Smooth muscle cell (in vitro differentiated cells): ENCODE measurements around the gene SIRT7. TPM values are rescaled to one million over a fixed set of nuclear protein-coding genes. Genes with fewer than 3 reads are reported as not detected.
A peak's percentile ranks its signal among the peaks of the same experiment; 100 is the strongest.

Experiments
- DNase-seq: peaks from one replicate; lab custom pipeline; 2025; ENCODE audit not compliant: unreplicated experiment; lab: John Stamatoyannopoulos, UW
- H2AFZ ChIP-seq: fragments of 200-600 bp; sonication (generic); 2 replicates; pipeline ENCODE4 v1.6.0; 2016; ENCODE audit warnings: antibody characterized with exemption, low read depth, mild to moderate bottlenecking
- H3F3A ChIP-seq: fragments of 200-600 bp; sonication (generic); 2 replicates; pipeline ENCODE4 v1.6.0; 2017; ENCODE audit warnings: antibody characterized with exemption, low read depth
- H3K27ac ChIP-seq: fragments of 200-600 bp; sonication (generic); 2 replicates; pipeline ENCODE4 v1.5.1; 2016; ENCODE audit warnings: low read depth, mild to moderate bottlenecking
- H3K27me3 ChIP-seq: fragments of 200-600 bp; sonication (generic); 2 replicates; pipeline ENCODE4 v1.6.1; 2016; ENCODE audit warnings: low read depth, mild to moderate bottlenecking
- H3K36me3 ChIP-seq: fragments of 200-600 bp; sonication (generic); 2 replicates; pipeline ENCODE4 v1.5.1; 2016; ENCODE audit warnings: low read depth
- H3K4me1 ChIP-seq: fragments of 200-600 bp; sonication (generic); 2 replicates; pipeline ENCODE4 v1.5.1; 2016; ENCODE audit warnings: low read depth
- H3K4me2 ChIP-seq: fragments of 200-600 bp; sonication (generic); 2 replicates; pipeline ENCODE4 v1.6.0; 2016; ENCODE audit warnings: mild to moderate bottlenecking
- H3K4me3 ChIP-seq: fragments of 200-600 bp; sonication (generic); 2 replicates; pipeline ENCODE4 v1.5.1; 2016; ENCODE audit warnings: mild to moderate bottlenecking
- H3K79me2 ChIP-seq: fragments of 200-600 bp; sonication (generic); 2 replicates; pipeline ENCODE4 v1.6.0; 2016; ENCODE audit warnings: low read depth, mild to moderate bottlenecking
- H3K9ac ChIP-seq: fragments of 200-600 bp; sonication (generic); 2 replicates; pipeline ENCODE4 v1.6.0; 2016; ENCODE audit warnings: low read depth
- H3K9me3 ChIP-seq: fragments of 200-600 bp; sonication (generic); replicated peaks from 2 replicates; pipeline ENCODE4 v1.5.1; 2016; ENCODE audit warnings: low read depth
- H4K20me1 ChIP-seq: fragments of 200-600 bp; sonication (generic); 2 replicates; pipeline ENCODE4 v1.6.0; 2016; ENCODE audit warnings: low read depth
- WGBS: methylation state at CpG from one replicate; pipeline ENCODE4 v1.1.7; 2016; ENCODE audit warnings: low lambda C conversion rate; 5-methylcytosine and 5-hydroxymethylcytosine counted together
- polyA plus RNA-seq: library from polyadenylated mRNA; unstranded; fragments of >200 nt; fragmentation: Nextera tagmentation; extraction: Ambion mirVana; gene quantifications from 2 replicates; pipeline ENCODE4 v1.2.1, GENCODE V29; 2016
- total RNA-seq: library from RNA; depleted of rRNA; stranded (reverse); fragments of >200 nt; gene quantifications from 2 replicates; pipeline ENCODE4 v1.2.3, GENCODE V29; 2014
- TF ChIP-seq, protein P1 (sequence below): fragments of 200-600 bp; sonication (generic); IDR thresholded peaks from 2 replicates; pipeline ENCODE4 v1.5.1; 2017; ENCODE audit warnings: borderline replicate concordance, mild to moderate bottlenecking, antibody characterized with exemption; ENCODE audit not compliant: insufficient read depth, poor library complexity, severe bottlenecking

The SIRT7 gene
- total and polyA plus RNA-seq, 2 experiments from 2014 or later, result 10.1 to 19.9 TPM

GRCh38 chr17:81898885-81899284 is 19.1 kb downstream of the SIRT7 start:
- H3K4me1 ChIP-seq, result peaks cover 3% of the 10 kb centered on the region
- H3K9me3 ChIP-seq, result no peaks in the 10 kb centered on the region
- peak overlapping the region; percentile 88 for H3K27ac ChIP-seq
- DNase-seq, result no peak
- no peak overlapping the region for H3K9ac ChIP-seq
- no peaks in the 10 kb centered on the region for H3K36me3 ChIP-seq
- H3K4me2 ChIP-seq, result no peak overlapping the region
- peaks cover 5% of the 10 kb centered on the region for H3K79me2 ChIP-seq
- no peaks in the 10 kb centered on the region for H3K27me3 ChIP-seq
- TF ChIP-seq, protein P1, sequence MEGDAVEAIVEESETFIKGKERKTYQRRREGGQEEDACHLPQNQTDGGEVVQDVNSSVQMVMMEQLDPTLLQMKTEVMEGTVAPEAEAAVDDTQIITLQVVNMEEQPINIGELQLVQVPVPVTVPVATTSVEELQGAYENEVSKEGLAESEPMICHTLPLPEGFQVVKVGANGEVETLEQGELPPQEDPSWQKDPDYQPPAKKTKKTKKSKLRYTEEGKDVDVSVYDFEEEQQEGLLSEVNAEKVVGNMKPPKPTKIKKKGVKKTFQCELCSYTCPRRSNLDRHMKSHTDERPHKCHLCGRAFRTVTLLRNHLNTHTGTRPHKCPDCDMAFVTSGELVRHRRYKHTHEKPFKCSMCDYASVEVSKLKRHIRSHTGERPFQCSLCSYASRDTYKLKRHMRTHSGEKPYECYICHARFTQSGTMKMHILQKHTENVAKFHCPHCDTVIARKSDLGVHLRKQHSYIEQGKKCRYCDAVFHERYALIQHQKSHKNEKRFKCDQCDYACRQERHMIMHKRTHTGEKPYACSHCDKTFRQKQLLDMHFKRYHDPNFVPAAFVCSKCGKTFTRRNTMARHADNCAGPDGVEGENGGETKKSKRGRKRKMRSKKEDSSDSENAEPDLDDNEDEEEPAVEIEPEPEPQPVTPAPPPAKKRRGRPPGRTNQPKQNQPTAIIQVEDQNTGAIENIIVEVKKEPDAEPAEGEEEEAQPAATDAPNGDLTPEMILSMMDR, result no peak
- H3F3A ChIP-seq, result peaks cover 24% of the 10 kb centered on the region
- peaks cover 28% of the 10 kb centered on the region for H4K20me1 ChIP-seq
- WGBS, result 94% methylated on average over 9 of the region's 9 CpGs
- no peak overlapping the region for H3K4me3 ChIP-seq
- no peak overlapping the region for H2AFZ ChIP-seq

- Histone ChIP-seq H3K9me3 (no peaks in the 10 kb centered on the region), H2AFZ (no peak overlapping the region), H3K27ac (peak overlapping the region; percentile 88), H3K4me2 (no peak overlapping the region), H3K27me3 (no peaks in the 10 kb centered on the region), H3F3A (peaks cover 24% of the 10 kb centered on the region), H3K9ac (no peak overlapping the region), H3K4me3 (no peak overlapping the region), H3K79me2 (peaks cover 11% of the 10 kb centered on the region), H3K36me3 (no peaks in the 10 kb centered on the region), H3K4me1 (peaks cover 3% of the 10 kb centered on the region), H4K20me1 (peaks cover 28% of the 10 kb centered on the region)
- WGBS, result 72% methylated on average over 19 of the region's 19 CpGs
- TF ChIP-seq, protein P1, result no peak
- DNase-seq, result no peak
Measured at GRCh38 chr17:81898029-81898866, 19.7 kb downstream of the SIRT7 start.

DNA sequence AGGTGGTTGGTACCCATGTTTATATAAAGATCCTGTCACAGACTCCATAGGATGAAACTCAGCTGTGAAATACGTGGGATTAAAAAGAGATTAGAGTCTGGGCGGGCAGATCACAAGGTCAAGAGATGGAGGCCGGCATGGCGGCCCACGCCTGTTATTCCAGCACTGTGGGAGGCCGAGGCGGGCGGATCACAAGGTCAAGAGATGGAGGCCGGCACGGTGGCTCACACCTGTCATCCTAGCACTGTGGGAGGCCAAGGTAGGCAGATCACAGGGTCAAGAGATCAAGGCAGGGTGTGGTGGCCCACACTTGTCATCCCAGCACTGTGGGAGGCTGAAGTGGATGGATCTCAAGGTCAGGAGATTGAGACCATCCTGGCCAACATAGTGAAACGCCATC is 22.6 kb downstream of the SIRT7 start:
- Histone ChIP-seq H3K27ac (no peak overlapping the region), H3K36me3 (no peaks in the 10 kb centered on the region), H3K9me3 (no peaks in the 10 kb centered on the region), H4K20me1 (peaks cover 30% of the 10 kb centered on the region), H3K27me3 (no peaks in the 10 kb centered on the region), H3F3A (peaks cover 24% of the 10 kb centered on the region), H3K4me2 (no peak overlapping the region), H3K9ac (no peak overlapping the region), H3K4me1 (peaks cover 3% of the 10 kb centered on the region), H3K79me2 (peaks cover 33% of the 10 kb centered on the region), H3K4me3 (no peak overlapping the region), H2AFZ (no peak overlapping the region)
- DNase-seq, result no peak
- over 99% methylated on average over 11 of the region's 11 CpGs for WGBS
- TF ChIP-seq, protein P1, result no peak

DNA sequence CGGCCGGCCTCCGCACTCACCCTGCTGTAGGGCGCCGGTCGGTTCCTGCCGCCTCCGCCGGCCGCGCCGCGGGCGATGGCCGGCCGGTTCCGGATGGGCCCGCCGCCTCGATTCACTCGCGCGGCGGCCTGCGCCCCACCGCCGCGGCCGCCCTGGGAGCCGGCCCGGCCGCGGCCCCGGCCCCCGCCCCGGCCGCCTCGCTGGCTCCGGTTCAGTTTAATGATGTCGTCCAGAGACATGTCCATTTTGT is 26.7 kb downstream of the SIRT7 start:
- Histone ChIP-seq H3K9ac (peak overlapping the region; percentile 97), H3K36me3 (no peaks in the 10 kb centered on the region), H3F3A (no peaks in the 10 kb centered on the region), H3K9me3 (no peaks in the 10 kb centered on the region), H3K79me2 (peaks cover 59% of the 10 kb centered on the region), H4K20me1 (peaks cover 31% of the 10 kb centered on the region), H3K27me3 (no peaks in the 10 kb centered on the region), H3K4me2 (peak overlapping the region; percentile 99), H3K27ac (peak overlapping the region; percentile 56), H2AFZ (no peak overlapping the region), H3K4me3 (peak overlapping the region; percentile 95), H3K4me1 (peaks cover 10% of the 10 kb centered on the region)
- TF ChIP-seq, protein P1, result no peak
- 1% methylated on average over 32 of the region's 40 CpGs for WGBS
- no peak for DNase-seq
